Prostate gland (tissue), 2 donors: ENCODE data around the gene WBP1. TPM values are rescaled to one million over a fixed set of nuclear protein-coding genes. Genes with fewer than 3 reads are reported as not detected.

Experiments used
- DNase-seq: peaks from one replicate; pipeline ENCODE4 v3.0.0-alpha.2; 2019; ENCODE audit warnings: low spot score
- H3K27ac ChIP-seq, 2 donors: fragments of 200-600 bp; sonication (generic); 2 replicates each; pipeline ENCODE4 v1.5.1; 2017 to 2019
- H3K27me3 ChIP-seq: fragments of 200-600 bp; sonication (generic); replicated peaks from 2 replicates; pipeline ENCODE4 v1.5.1; 2019; ENCODE audit not compliant: insufficient read depth
- H3K36me3 ChIP-seq, 2 donors: fragments of 200-600 bp; sonication (generic); 1 replicate in 1 of 2; 2 replicates in 1 of 2; pipeline versions ENCODE4 v1.5.1 to v1.8.1; 2017 to 2019
- H3K4me1 ChIP-seq: fragments of 200-600 bp; sonication (generic); replicated peaks from 2 replicates; pipeline ENCODE4 v1.5.1; 2019
- H3K4me3 ChIP-seq, 2 donors: fragments of 200-600 bp; sonication (generic); 2 replicates each; pipeline ENCODE4 v1.5.1; 2017 to 2019
- H3K9me3 ChIP-seq: fragments of 200-600 bp; sonication (generic); 2 replicates; pipeline ENCODE4 v1.5.1; 2017
- CTCF ChIP-seq, 4 experiments: fragments of 200-600 bp in 2 of 4; fragments of 450-650 bp in 2 of 4; sonication (generic) in 2 of 4; IDR thresholded peaks; 1 replicate in 3 of 4; 2 replicates in 1 of 4; pipeline ENCODE4 v1.5.1; 2016 to 2019; ENCODE audit warnings: antibody characterized with exemption in 4 of 4, mild to moderate bottlenecking in 2 of 4, moderate library complexity in 2 of 4
- POLR2A ChIP-seq: fragments of 450-650 bp; IDR thresholded peaks from one replicate; pipeline ENCODE4 v1.6.1; 2016; ENCODE audit warnings: antibody characterized with exemption, mild to moderate bottlenecking
- POLR2AphosphoS5 ChIP-seq: sonication (generic); formaldehyde crosslinking; IDR thresholded peaks from one replicate; pipeline ENCODE4 v1.6.1; 2017; ENCODE audit warnings: antibody characterized with exemption
- WGBS: methylation state at CpG from one replicate; pipeline ENCODE4 v1.1.5; 2018; 5-methylcytosine and 5-hydroxymethylcytosine counted together
- intact Hi-C: fragments of 100-400 bp; cut with DNase I; formaldehyde crosslinking; loops from one replicate; pipeline ENCODE4 v1.14.2; 2022
- total RNA-seq, 2 donors: library from RNA; depleted of rRNA; stranded (reverse); fragments of >200 nt; gene quantifications; one replicate each; pipeline ENCODE4 v1.1.0, GENCODE V29; 2016

The WBP1 gene
- total RNA-seq, 2 donors from 2014 or later, result 73.3 to 158 TPM

- intact Hi-C loops, result no loop called here
Observed at GRCh38 chr2:74447230-74447999, 10.8 kb upstream of the WBP1 start.

DNA sequence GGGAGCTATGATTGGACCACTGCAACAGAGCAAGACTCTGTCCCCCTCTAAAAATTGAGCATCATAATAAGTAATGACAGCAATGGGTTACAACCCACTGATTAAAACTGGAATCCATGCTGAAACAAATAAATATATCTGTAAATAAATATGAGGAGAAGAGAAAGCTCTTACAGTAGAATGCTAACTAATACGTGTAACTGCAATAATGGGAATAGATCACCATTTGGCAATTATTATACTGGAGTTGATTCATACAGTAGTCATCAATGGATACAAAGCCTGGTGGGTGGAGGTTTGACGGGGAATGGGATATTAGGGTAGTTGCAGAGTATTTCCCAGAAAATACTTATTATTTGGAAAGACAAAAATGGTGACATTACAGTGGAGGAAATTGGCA lies 9.5 kb upstream of the WBP1 start:
- intact Hi-C loops, result no loop called here
- WGBS, result 81% methylated on average over 2 of the region's 2 CpGs
- TF ChIP-seq CTCF (IDR thresholded peaks at IDR 0.05), result no peak
- no peak for TF ChIP-seq POLR2AphosphoS5
- no peak for TF ChIP-seq POLR2A

More at GRCh38 chr2:74447230-74447999, 10.8 kb upstream of the WBP1 start:
- H3K4me1 ChIP-seq, result no peaks in the 10 kb centered on the region
- TF ChIP-seq POLR2AphosphoS5, result no peak
- no peak overlapping the region for H3K4me3 ChIP-seq
- H3K9me3 ChIP-seq, result no peaks in the 10 kb centered on the region
- DNase-seq, result no peak
- 86% methylated on average over 5 of the region's 5 CpGs for WGBS
- H3K36me3 ChIP-seq, result no peaks in the 10 kb centered on the region
- no peaks in the 10 kb centered on the region for H3K27me3 ChIP-seq
- H3K27ac ChIP-seq, result no peak overlapping the region

DNA sequence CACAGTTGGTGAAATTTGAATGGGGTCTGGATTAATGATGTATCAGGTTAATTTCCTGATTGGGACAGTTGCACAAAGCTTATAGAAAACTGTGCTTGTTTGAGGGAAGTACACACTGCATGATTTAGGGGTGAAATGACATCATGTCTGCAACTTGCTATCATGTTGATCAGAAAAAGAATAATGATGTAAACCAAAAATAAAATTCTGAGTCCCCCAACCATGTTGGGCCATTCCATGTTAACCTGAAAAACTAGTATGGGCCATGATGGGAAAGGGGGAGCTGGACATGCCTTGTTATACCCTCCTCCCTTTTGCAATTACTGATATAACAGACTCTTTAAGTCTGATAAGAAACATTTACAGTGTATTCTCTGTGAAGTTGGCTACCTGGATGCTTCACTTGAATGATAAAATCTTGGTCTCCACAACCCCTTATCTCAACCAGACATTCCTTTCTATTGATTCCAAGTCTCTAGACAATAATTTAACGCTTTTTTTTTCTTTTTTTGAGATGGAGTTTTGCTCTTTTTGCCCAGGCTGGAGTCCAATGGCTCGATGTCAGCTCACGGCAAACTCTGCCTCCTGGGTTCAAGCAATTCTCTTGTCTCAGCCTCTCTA lies 7.6 kb upstream of the WBP1 start:
- Histone ChIP-seq H3K4me1 (peaks cover 2% of the 10 kb centered on the region), H3K9me3 (no peaks in the 10 kb centered on the region), H3K36me3 (no peaks in the 10 kb centered on the region), H3K27ac (no peak overlapping the region), H3K4me3 (no peak overlapping the region), H3K27me3 (no peaks in the 10 kb centered on the region)
- no peak for DNase-seq
- intact Hi-C loops, result no loop called here
- WGBS, result 65% methylated on average over 3 of the region's 3 CpGs
- TF ChIP-seq POLR2AphosphoS5 (no peak), POLR2A (no peak), CTCF (IDR thresholded peaks at IDR 0.05) (no peak)

More for the DNA sequence above, 9.5 kb upstream of the WBP1 start:
- Histone ChIP-seq H3K27ac (no peak overlapping the region), H3K36me3 (no peaks in the 10 kb centered on the region), H3K4me1 (no peaks in the 10 kb centered on the region), H3K9me3 (no peaks in the 10 kb centered on the region), H3K27me3 (no peaks in the 10 kb centered on the region), H3K4me3 (no peak overlapping the region)
- no peak for DNase-seq

DNA sequence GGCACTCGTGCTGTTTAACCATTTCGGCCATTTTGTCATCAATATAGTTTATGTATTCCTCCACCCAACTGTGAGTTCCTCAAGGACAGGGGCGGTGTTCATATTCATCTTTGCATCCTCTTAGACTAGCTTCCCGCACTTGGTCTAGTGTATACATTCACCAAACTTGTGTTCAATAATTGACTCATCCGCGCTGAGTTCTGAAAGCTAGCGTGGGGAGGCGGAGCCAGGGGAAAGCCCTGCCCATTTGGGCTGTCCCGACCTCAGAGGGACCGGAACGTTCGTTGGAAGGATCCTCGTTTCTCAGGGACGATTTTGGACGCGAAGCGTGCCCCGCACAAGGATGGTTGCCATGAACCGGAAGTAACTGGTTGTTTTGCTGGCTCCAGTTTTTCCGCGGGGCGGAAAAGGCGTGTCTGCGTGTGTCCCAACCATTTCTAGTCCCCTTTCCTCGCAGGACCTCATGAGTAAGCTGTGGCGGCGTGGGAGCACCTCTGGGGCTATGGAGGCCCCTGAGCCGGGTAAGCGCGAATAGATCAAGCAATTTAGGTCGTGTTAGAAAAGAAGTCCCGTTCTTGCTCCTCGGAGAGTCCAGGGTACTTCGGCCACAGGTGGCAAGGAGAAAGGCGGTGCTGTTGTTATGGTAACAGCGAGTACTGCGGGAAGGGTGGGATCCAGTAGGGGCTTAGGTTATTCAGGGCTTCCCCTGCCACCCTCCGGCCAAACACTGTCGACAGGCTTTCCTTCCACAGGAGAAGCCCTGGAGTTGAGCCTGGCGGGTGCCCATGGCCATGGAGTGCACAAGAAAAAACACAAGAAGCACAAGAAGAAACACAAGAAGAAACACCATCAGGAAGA lies 3.4 kb upstream of the WBP1 start, which contains the start of gene INO80B:
Gene INO80B, plus strand, starts transcription at position 434 of the 858 bp plus-strand sequence. Its CDS starts 30 bp downstream, at position 464.
- intact Hi-C loops, result no loop called here
- no peaks in the 10 kb centered on the region for H3K36me3 ChIP-seq
- WGBS, result under 1% methylated on average over 40 of the region's 40 CpGs

More for the DNA sequence above, 3.4 kb upstream of the WBP1 start, which contains the start of gene INO80B:
- DNase-seq, result peak; percentile 94
- TF ChIP-seq POLR2AphosphoS5 (peak; percentile 100), CTCF (IDR thresholded peaks at IDR 0.05) (peak in 2 of 4 experiments; percentile 24 to 25), POLR2A (no peak)
- Histone ChIP-seq H3K4me3 (peak within 1 kb of the TSS; percentile 52 to 59), H3K27ac (peak within 1 kb of the TSS; percentile 58 to 74), H3K4me1 (peaks cover 10% of the 10 kb centered on the region), H3K9me3 (no peaks in the 10 kb centered on the region), H3K27me3 (no peaks in the 10 kb centered on the region)
